Hematopoietic multipotent progenitor cell (in vitro differentiated cells): Measurements from ENCODE around the gene C8G. TPM values are rescaled to one million over a fixed set of nuclear protein-coding genes. Genes with fewer than 3 reads are reported as not detected.

Source experiments
- DNase-seq, 3 donors: peaks; one replicate each; pipeline ENCODE4 v3.0.0-alpha.2; 2011 to 2015; ENCODE audit warnings: low read depth in 2 of 3, low spot score in 2 of 3
- total RNA-seq: library from RNA; depleted of rRNA; stranded (reverse); fragments of >200 nt; gene quantifications from one replicate; pipeline ENCODE4 v1.2.3, GENCODE V29; 2012

The C8G gene
- total RNA-seq, 1 donor, result 0.81 TPM

DNA sequence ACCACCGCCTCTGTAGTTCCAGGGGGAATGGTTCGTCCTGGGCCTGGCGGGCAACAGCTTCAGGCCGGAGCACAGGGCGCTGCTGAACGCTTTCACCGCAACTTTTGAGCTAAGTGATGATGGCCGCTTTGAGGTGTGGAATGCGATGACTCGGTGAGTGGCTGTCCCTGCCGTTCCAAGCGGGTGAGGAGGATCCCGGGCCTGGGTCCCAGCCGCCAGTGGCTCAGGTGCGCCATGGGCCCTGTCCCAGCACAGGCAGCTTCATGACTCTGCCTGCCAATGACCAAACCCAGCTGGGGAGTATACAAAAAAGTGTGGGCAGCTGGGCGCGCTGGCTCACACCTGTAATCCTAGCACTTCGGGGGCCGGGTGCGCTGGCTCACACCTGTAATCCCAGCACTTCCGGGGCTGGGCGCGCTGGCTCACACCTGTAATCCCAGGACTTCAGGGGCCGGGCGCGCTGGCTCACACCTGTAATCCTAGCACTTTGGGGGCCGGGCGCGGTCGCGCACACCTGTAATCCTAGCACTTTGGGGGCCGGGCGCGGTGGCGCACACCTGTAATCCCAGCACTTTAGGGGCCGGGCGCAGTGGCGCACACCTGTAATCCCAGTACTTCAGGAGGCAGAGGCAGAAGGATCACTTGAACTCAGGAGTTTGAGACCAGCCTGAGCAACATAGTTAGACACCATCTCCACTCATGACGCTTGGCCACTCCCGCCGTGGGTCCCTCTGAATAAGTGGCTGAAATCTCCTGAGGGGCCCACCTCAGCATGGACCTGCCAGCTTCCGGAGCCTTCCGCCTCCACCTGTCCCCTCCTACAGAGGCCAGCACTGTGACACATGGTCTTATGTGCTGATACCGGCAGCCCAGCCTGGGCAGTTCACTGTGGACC, 8.1 kb downstream of the C8G start:
- no peak for DNase-seq

DNA sequence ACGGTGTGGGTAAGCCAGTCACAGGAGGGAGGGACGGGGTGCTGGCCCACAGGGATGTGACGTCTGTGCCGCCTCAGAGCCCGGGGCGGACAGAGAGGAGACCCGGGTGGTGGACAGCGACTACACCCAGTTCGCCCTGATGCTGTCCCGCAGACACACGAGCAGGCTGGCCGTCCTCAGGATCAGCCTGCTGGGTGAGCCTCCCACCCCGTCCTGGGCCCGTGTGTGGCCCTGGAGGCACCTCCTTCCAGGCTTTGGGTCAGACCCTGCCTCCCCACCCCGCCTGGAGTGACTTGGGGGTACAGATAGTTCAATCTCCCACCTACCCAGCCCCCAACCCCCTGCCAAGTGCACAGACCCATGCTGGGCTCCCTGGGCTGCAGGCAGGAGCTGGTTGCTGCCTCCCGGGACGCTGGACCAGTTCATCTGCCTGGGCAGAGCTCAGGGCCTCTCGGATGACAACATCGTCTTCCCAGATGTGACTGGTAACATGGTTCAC, 8.8 kb downstream of the C8G start:
- DNase-seq, result no peak

DNA sequence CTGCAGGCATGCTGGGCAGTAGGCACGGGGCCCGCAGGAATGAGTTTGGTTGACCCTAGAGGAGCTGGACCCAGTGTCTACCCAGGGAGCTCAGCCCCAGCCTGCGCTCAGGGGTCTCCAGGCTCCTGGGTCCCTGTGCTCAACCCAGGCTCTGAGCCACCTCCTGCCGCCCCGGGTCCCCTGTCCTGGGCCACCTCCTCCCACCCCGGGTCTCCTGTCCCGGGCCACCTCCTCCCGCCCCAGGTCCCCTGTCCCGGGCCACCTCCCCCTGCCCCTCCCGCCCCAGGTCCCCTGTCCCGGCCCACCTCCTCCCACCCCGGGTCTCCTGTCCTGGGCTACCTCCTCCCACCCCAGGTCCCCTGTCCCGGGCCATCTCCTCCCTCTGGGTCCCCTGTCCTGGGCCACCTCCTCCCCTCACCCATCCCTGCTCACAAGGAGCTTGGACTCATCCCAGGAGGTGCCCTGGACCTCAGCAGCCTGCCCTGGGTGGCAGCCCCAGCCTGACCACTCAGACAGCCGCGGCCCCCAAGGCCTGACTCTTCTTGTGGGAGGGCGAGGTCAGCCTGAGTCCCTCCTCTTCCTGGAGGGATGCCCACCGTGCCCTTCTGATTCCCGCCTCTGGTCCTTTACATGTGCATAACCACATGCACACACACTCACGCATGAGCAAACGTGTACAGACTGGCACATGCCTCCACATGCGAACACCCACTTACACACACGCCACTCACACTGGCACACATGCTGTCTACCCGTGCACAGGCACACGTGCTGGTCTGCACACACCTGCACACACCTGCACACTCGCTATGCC, 9.4 kb downstream of the C8G start:
- DNase-seq, result no peak

DNA sequence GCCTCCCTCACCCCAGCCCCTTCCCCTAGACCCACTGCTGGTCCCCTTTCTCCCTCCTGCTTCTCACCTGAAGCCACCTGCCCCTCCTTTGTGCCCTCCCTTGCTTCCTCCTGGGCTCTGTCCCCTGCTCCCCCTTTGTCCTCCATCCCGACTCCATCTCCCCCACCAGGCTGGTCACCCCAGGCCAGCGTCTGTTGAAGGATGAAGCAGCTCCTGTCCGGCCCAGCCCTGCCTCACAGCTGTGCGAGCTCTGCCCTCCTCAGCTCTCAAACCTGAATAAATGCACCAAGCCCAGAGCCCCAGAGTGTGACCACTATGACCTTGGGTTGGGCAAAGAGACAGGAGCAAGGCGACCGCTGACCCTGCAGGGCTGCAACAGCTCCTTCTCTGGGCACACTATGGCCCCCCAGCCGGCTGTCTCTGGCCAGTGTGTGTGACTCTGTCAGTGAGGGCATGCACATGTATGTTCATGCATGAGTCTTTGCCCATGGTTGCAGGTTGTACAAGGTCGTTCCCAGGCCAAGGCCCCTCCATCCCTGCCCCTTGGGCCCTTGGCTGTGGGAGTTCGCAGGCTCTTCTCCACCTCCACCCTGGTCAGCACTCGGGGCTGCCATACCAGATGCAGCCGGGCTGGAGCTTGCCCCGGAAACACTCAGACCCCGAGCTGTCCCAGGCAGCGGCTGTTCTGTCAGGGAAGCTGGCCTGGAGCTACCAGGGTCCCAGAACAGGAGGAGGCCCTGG, 10.3 kb downstream of the C8G start:
- DNase-seq, result no peak

DNA sequence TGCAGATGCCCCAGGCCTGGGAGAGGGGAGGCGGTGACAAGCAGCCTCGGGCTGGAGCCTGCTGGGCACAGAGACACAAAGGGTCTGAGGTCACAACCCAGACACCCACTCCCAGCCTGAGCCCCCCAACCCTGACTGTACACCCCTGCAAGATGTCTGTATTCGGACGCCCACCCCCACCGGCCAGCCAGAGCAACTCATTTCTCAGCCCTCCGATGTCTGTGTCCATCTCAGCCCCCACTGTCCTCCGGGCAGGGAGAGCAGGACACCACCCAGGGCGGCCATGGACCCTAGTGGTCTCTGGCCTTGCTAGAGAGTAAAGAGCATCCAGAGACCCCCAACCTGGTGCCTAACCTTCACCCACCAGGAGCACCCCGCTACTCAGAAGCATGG, 10.9 kb downstream of the C8G start:
- no peak for DNase-seq

DNA sequence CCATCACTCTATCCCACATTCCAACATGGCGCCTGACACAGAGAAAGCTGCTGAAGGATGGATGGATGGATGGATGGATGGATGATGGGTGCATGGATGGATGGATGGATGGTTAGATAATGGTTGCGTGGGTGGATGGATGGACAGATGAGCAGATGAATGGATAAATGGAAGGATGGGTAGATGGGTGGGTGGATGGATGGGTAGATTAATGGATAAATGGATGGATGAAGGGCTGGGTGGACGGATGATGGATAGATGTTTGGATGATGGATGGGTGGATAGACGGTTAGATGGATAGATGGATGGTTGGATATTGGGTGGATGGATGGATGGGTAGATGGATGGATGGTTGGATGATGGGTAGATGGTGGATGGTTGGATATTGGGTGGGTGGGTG, 11.6 kb downstream of the C8G start:
- no peak for DNase-seq

DNA sequence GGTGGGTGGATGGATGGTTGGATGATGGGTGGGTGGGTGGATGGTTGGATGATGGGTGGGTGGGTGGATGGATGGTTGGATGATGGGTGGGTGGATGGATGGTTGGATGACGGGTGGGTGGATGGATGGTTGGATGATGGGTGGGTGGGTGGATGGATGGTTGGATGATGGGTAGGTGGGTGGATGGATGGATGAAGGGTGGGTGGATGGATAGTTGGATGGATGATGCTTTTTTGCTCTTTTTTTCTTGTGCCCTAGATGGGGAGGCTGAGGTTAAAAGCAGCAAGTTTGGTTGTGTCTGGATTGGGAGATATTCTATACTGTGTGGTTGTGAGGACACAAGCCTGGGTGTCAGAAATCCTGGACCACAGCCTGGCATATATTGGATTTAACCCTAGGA, 12.4 kb downstream of the C8G start:
- no peak for DNase-seq

DNA sequence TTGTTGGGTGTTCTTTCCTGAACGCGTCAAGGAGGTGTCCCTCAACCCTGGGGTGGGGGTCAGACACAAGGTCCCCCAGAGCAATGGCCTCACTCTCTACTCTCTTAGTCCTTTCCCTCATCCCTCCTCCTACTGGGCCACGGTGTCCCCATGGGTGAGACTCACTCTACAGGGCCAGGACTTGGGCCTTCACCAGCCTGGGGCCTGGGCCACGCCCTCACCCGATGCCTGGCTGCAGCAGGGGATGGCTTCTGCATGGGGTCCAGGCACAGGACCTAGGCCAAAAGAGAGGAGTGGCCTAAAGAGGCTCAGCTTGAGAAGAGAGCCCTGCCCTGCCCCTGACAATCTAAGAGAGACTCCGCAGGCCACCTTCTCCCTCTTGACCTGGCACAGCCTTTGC, 12.9 kb downstream of the C8G start:
- DNase-seq, result no peak

DNA sequence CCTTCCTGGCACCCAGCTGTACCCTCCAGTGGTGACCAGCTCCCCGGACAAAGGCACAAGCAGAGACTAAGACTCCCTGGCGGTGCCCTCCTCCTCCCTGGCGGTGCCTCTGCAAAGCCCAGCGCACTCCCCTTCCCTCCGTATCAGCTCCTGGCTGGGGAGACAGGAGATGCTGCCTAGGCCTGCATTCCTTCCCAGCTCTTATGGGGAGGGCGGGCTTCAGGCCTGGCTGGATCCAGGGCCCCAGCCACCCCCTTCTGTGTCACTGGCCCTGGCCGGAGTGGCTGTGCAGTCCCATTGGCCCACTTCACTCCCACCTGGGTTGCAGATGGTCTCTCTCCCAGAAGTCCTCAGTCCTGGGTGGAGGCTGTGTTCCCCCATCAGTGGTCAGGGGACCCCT, 13.4 kb downstream of the C8G start:
- no peak for DNase-seq

DNA sequence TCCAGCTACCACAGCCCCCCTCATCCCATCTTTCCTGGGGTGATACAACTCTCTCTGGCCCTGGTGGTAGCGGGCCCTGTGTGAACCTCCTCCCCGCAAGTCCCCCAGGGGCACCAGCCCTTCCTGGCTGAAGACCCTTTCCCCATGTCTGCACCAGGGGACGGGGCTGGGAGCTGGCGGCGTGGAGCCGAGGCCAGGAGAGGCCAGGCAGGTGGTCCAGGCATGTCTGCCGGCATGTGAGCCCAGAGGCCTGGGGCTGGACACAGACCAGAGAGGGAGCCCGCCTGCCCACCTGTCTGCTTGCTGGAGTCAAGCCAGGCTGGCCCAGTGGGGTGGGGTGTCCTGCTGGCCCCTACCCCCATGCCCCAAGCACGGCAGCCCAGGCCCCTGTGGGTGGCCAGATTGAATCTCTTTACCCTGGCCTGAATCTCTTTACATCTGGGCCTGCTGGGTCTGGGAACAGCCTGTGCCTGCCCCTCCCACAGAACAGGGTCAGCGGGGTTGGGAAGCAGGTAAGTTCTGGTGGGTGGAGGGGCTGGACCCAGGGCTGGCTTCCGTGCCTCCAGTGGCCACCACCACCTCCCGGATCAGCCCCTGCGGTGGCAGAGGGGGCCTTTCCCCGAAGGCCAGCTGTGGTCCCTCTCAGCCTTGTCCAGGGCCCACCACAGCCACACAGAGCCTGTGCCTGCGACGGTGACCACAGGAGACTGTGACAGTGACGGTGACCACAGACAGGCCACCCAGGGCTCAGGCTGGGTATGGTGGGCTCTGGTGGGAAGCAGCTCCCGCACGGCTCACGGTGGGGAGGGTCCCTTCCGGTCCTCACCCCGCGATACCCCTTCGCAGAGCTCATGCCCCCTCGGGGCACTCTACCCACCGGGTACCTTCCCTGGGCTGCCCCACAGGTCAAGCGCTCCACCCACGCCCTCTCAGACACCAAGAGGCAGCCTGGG, 14.1 kb downstream of the C8G start:
- DNase-seq, result no peak

DNA sequence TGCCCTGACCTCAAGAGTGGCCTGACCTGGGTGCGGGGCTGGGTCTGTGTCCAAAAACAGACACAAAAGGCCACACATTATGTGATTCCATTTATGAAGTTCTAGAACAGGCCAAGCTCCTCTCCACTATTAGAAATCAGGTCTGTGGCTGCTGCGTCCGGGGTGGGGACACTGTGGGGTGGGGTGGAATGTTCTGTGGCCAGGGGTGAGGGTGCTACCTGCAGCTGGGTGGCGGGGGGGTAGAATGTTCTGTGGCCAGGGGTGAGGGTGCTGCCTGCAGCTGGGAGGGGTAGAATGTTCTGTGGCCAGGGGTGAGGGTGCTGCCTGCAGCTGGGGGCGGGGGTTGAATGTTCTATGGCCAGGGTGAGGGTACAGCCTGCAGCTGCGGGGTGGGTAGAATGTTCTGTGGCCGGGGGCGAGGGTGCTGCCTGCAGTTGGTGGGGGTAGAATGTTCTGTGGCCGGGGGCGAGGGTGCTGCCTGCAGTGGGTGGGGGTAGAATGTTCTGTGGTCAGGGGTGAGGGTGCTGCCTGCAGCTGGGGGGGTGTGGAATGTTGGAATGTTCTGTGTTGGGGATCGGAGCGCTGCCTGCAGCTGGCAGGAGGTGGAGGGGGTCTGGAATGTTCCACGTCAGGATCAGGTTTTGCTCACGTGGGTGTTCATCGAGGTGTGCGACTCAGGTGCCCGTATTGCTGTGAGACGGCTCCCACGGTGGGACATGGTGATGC, 15.3 kb downstream of the C8G start:
- no peak for DNase-seq

DNA sequence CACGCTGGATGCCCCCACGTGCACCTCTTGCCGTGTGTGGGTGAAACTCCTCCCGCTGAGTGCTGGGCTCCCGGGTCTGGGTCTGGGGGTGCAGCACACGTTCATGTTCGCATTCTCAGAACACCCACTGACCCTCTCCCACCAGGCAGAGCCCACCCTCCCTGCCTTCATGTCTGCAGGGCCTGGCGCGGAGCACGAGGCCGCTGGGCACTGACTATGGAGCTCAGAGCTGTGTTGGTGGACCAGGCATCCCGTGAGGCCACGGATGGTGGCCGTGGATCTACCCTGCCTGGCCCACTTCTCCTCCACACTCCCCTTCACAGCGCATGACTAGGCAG, 15.9 kb downstream of the C8G start:
- no peak for DNase-seq

DNA sequence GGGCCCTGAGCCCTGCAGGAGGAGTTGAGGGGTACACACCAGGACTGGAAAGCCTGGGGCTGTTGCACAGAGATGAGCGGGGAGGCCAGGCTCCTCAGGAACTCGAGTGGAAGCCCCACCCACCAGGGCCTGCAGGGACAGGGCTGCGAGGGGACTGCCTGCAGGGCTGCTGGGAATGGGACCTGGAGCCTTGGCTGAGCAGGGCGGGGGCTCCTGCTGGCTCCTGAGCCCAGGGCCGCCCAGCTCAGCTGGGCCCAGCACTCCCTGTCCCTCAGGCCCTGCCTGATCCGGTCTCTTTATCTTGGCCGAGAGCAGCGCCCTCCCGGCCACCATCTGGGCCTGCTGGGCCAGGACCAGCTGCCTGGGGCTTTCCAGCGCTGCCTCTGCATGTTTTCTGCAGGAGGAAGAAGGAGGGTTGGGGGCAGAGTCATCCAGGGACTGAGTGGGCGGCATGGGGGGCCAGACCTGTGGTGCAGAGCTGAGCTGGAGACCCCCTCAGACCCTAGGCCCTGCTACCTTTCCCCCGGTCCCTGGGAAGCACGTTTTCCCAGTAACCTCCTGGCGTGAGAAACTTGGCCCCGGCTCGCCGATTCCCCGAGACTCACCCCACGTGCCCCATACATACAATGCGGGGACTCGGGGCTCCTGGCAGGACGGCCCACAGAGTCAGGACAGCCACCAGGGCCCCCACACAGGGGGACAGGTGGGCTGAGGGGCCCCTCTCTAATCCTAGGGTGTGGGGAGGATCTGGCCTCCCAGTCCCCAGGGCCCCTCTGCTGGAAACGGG, 16.4 kb downstream of the C8G start:
- no peak for DNase-seq

DNA sequence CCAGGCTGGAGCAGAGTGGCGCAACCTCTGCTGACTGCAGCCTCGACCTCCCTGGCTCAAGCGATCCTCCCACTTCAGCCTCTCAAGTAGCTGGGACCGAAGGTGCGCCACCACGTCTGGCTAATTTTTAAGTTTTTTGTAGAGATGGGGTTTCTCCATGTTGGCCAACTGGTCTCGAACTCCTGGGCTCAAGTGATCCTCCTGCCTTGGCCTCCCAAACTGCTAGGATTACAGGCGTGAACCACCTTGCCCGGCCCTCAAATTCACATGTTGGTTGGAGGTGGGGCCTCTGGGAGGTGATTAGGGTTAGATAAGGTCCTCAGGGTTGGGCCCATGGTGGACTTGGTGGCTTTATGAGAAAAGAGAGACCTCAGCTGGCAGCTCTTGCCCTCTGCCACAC, 17.1 kb downstream of the C8G start:
- no peak for DNase-seq

DNA sequence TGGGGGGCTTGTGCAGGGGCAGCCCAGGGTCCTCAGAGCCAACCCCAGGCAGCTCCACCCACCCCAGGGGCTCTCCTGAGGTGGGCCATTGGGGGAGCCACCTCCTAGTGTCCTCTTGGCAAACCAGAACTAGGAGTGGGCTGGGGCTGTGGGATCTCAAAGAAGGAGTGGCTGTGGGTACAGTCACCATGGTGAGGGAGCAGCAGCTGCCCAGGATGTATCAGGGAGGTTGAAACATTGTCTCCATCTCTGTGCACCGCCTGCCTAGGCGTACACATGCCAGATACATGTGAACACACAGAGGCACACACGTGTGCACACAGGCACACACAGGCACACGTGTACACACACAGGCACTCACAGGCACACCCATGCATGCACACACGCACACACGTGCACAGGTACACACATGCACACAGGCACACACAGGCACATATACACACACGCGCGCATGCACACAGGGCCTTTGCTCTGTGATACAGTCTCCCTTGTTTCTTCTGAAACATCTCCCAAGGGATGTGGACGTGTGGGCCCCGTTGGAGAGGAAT, 17.7 kb downstream of the C8G start:
- no peak for DNase-seq

DNA sequence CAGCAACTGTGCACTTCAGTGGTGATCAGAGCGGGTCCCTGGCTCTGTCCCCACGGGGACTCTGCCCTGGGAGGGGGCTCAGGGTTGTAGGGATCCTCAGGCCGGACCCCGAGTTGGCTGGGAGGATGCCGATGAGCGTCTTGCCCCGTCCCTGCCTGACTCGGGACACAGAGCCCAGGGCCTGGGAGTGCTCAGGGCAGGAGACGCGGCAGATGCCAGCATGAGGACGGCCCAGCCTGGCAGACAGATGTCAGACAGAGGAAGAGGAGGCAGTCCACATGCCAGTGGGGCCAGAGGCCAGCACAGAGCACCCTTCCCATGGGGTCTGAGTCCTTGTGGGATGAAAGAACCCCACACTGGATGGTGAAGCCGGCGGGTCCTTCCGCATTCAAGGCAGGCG, 18.3 kb downstream of the C8G start:
- no peak for DNase-seq

DNA sequence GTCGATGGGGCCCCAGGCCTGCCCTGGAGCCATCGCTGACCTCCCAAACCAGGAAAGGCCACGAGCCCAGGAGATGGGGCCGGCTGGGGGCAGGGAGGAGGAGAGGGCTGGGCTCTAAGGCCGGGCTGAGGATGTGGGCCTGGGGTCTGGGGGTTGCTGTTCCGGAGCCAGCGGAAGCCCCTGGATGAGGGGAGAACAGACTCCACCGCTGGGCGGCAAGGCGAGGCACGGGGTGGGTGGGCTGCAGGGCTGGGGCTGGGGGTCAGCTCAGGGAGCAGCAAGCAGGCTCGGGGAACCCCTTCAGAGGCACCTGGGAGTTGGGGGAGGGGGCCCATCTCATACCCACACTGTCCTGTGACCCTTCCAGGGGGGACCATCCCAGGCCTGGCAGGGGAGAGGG, 18.7 kb downstream of the C8G start:
- no peak for DNase-seq

DNA sequence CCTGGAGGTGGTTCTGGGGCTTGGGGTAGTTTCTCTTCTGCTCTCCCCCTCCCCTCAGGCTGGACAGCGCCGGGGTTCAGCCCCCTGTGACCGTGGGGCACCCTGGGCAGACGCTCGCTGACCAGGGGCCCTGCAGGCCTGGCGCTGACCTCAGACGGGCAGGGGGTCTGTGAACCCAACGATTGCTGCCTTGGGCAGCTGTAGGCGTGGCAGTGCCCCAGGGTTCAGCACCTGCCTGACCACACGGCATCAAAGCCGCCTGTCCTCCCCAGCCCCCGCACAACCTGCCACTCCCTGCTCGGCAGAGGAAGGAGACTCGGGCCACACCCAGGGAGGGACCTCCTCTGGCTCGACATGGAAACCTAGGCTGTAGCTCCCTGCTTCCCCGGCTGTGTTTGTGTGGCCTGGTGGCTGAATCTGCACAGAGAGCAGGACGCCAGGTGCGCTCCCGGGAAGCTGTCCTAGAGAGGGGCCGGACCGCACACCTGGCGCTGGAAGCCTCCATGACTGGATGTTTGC, 19.2 kb downstream of the C8G start:
- no peak for DNase-seq
